HG03378 (cell line): Measurements from ENCODE around the gene RFX4.

Experiments used
- ATAC-seq: cut with Tn5 transposase; IDR thresholded peaks from one replicate; pipeline ENCODE4 v1.9.1; 2021; ENCODE audit warnings: mild to moderate bottlenecking, moderate library complexity; ENCODE audit not compliant: unreplicated experiment

Gene RFX4

GRCh38 chr12:106645465-106646330 lies 62.9 kb downstream of the RFX4 start:
- ATAC-seq = no peak

GRCh38 chr12:106646472-106646871 lies 63.7 kb downstream of the RFX4 start:
- no peak for ATAC-seq

- no peak for ATAC-seq
Observed at GRCh38 chr12:106647793-106648514, 65.2 kb downstream of the RFX4 start.

- no peak for ATAC-seq
Observed at GRCh38 chr12:106648736-106649135, 65.9 kb downstream of the RFX4 start.

- no peak for ATAC-seq
Observed at GRCh38 chr12:106651552-106651951, 68.7 kb downstream of the RFX4 start.

- ATAC-seq = no peak
Observed at GRCh38 chr12:106652510-106653015, 69.8 kb downstream of the RFX4 start.

- ATAC-seq = no peak
Observed at GRCh38 chr12:106655577-106655976, 72.8 kb downstream of the RFX4 start.

GRCh38 chr12:106657488-106657887 lies 74.7 kb downstream of the RFX4 start:
- ATAC-seq = no peak

- ATAC-seq = no peak
Observed at GRCh38 chr12:106663385-106663784, 80.6 kb downstream of the RFX4 start.

- no peak for ATAC-seq
Observed at GRCh38 chr12:106669216-106669615, 86.4 kb downstream of the RFX4 start.

GRCh38 chr12:106670131-106670530 lies 87.3 kb downstream of the RFX4 start:
- no peak for ATAC-seq

- ATAC-seq = no peak
Observed at GRCh38 chr12:106671840-106672239, 89.0 kb downstream of the RFX4 start.

- ATAC-seq = no peak
Observed at GRCh38 chr12:106672314-106673025, 89.7 kb downstream of the RFX4 start.

GRCh38 chr12:106673141-106673540 lies 90.3 kb downstream of the RFX4 start:
- ATAC-seq = no peak

GRCh38 chr12:106675651-106676435 lies 93.0 kb downstream of the RFX4 start:
- ATAC-seq = no peak

- ATAC-seq = no peak
Observed at GRCh38 chr12:106679574-106679973, 96.8 kb downstream of the RFX4 start.

GRCh38 chr12:106680280-106680679 lies 97.5 kb downstream of the RFX4 start:
- no peak for ATAC-seq

- ATAC-seq = no peak
Observed at GRCh38 chr12:106681210-106681609, 98.4 kb downstream of the RFX4 start.

- no peak for ATAC-seq
Observed at GRCh38 chr12:106682594-106683234, 99.9 kb downstream of the RFX4 start.

- ATAC-seq = no peak
Observed at GRCh38 chr12:106684497-106684896, 101.7 kb downstream of the RFX4 start.
